ENCODE measurements around the gene PHC2. TPM values are rescaled to one million over a fixed set of nuclear protein-coding genes. Genes with fewer than 3 reads are reported as not detected.
A peak's percentile ranks its signal among the peaks of the same experiment; 100 is the strongest.

The PHC2 gene
- total and polyA plus RNA-seq, 2 of the 13 experiments (the other 11 are each of a cell fraction or from before 2014, with no cell fraction given) = 52.5 to 84.9 TPM

GRCh38 chr1:33470495-33471012 lies 39.7 kb upstream of the PHC2 start (continued):
- peak; percentile 87 for TF ChIP-seq CTCF (CRISPR knock-in tag; IDR thresholded peaks at IDR 0.05)

GRCh38 chr1:33469691-33470090 lies 38.8 kb upstream of the PHC2 start:
- no TSS peak for BruUV-seq (replicated peaks)
- WGBS (ENCODE audit: low lambda C conversion rate) = 48% methylated on average over 2 of the region's 2 CpGs
- Histone ChIP-seq H3K79me2 (ENCODE audit: insufficient read depth, low read length) (peaks cover 4% of the 10 kb centered on the region), H2AFZ (ENCODE audit: low read length) (no peak overlapping the region), H3K27ac (ENCODE audit: extremely low read length, insufficient read depth, low read length) (no peak overlapping the region), H3K4me3 (replicated peaks in 1 of 3; ENCODE audit: insufficient read depth in 1 of 3, low read depth in 2 of 3, low read length in 3 of 3) (no peak overlapping the region), H3K9ac (ENCODE audit: insufficient read depth, low read depth, low read length) (no peak overlapping the region), H4K20me1 (ENCODE audit: insufficient read depth, low read length) (no peaks in the 10 kb centered on the region), H3K4me1 (ENCODE audit: insufficient read depth, low read length) (peaks cover 29% of the 10 kb centered on the region), H3K27me3 (ENCODE audit: control insufficient read depth in 1 of 2, insufficient read depth in 2 of 2, low read length in 2 of 2) (peaks cover 0 to 9% of the 10 kb centered on the region in 2 experiments; a peak in 2 of 5 replicates), H3K4me2 (ENCODE audit: low read depth, low read length) (no peak overlapping the region), H3K9me3 (ENCODE audit: low read length) (no peaks in the 10 kb centered on the region), H3K36me3 (replicated peaks in 1 of 2; ENCODE audit: control insufficient read depth in 1 of 2, insufficient read depth in 2 of 2, low read length in 2 of 2) (no peaks in the 10 kb centered on the region)
- in situ Hi-C loops (cut with HindIII; ENCODE audit: extremely low pct_ligation_motif_present, low pct_unique_long_range_greater_than_20kb) (loop anchor here (10.0 kb wide), 1 partner anchor 95 kb away; no protein-coding TSS in a partner anchor), intact Hi-C loops (cut with micrococcal nuclease; ENCODE audit: unreplicated experiment) (loop anchor here (2.0 to 5.0 kb wide), 2 partner anchors 175 to 342 kb away; no protein-coding TSS in a partner anchor)
- ATAC-seq = no peak
- POLR2A ChIA-PET = no interaction called here
- CTCF ChIA-PET (ENCODE audit: low intra/inter-chr PET ratio, low total read pairs) = interaction anchor here (1.7 kb wide), 1 partner anchor 174 kb away, joined by 8 read pairs; no protein-coding TSS in a partner anchor
- DNase-seq (ENCODE audit: low spot score) = no peak
- FAIRE-seq = no peak
- TF ChIP-seq KAT2B (IDR thresholded peaks at IDR 0.05; ENCODE audit: borderline replicate concordance, low read depth, low read length) = no peak
- TF ChIP-seq MZF1 (CRISPR knock-in tag; IDR thresholded peaks at IDR 0.05; ENCODE audit: borderline replicate concordance) = no peak
- no peak for TF ChIP-seq U2AF2 (IDR thresholded peaks at IDR 0.05; ENCODE audit: low read depth, low read length)
- TF ChIP-seq ZC3H13 (CRISPR knock-in tag; IDR thresholded peaks at IDR 0.05) = no peak
- no peak for TF ChIP-seq SNAPC5 (CRISPR knock-in tag; IDR thresholded peaks at IDR 0.05; ENCODE audit: borderline replicate concordance)

All from HepG2 (cell line).